Suppressor macrophage treated with lipopolysaccharide for 4 hours (primary cell): Measurements from ENCODE around the gene MATN1.
"Not testable (repeated sequence)": the region's sequence is repeated elsewhere in the genome, so short reads cannot be mapped to it uniquely, and the experiment has no call there.

Experiments used
- DNase-seq: peaks from one replicate; pipeline ENCODE4 v3.0.0-alpha.2; 2020

Gene MATN1

GRCh38 chr1:30723331-30723755, at the start of gene MATN1:
TSS of gene MATN1 (minus strand) at chr1:30723585. CDS start at chr1:30723551, 34 bp downstream.
- DNase-seq: no peak

- no peak for DNase-seq
Measured at GRCh38 chr1:30771005-30771404, 47.6 kb upstream of the MATN1 start.

- DNase-seq: no peak
Measured at GRCh38 chr1:30770150-30770549, 46.8 kb upstream of the MATN1 start.

- no peak for DNase-seq
Measured at GRCh38 chr1:30768830-30769718, 45.7 kb upstream of the MATN1 start.

GRCh38 chr1:30768159-30768829, 44.9 kb upstream of the MATN1 start:
- DNase-seq: no peak

GRCh38 chr1:30766948-30767347, 43.6 kb upstream of the MATN1 start:
- not testable (repeated sequence) for DNase-seq

GRCh38 chr1:30765556-30766434, 42.4 kb upstream of the MATN1 start:
- DNase-seq: no peak

- DNase-seq: no peak
Measured at GRCh38 chr1:30764939-30765555, 41.7 kb upstream of the MATN1 start.

- DNase-seq: no peak
Measured at GRCh38 chr1:30764396-30764795, 41.0 kb upstream of the MATN1 start.

- no peak for DNase-seq
Measured at GRCh38 chr1:30763651-30764248, 40.4 kb upstream of the MATN1 start.

GRCh38 chr1:30762930-30763650, 39.7 kb upstream of the MATN1 start:
- no peak for DNase-seq

- DNase-seq: no peak
Measured at GRCh38 chr1:30762152-30762929, 39.0 kb upstream of the MATN1 start.

GRCh38 chr1:30761381-30762151, 38.2 kb upstream of the MATN1 start:
- DNase-seq: no peak

- DNase-seq: no peak
Measured at GRCh38 chr1:30760596-30761324, 37.4 kb upstream of the MATN1 start.

- no peak for DNase-seq
Measured at GRCh38 chr1:30759718-30760281, 36.4 kb upstream of the MATN1 start.

GRCh38 chr1:30758785-30759380, 35.5 kb upstream of the MATN1 start:
- no peak for DNase-seq

GRCh38 chr1:30758121-30758688, 34.8 kb upstream of the MATN1 start:
- no peak for DNase-seq
